Neural progenitor cell (in vitro differentiated cells): ENCODE results near the gene VWA5B1.

Experiments used
- EZH2 ChIP-seq: fragments of 200-600 bp; sonication (generic); IDR thresholded peaks from 2 replicates; pipeline ENCODE4 v1.6.1; 2017; ENCODE audit warnings: antibody characterized with exemption, mild to moderate bottlenecking, moderate library complexity
- EZH2phosphoT487 ChIP-seq: fragments of 200-600 bp; sonication (generic); IDR thresholded peaks from 2 replicates; pipeline ENCODE4 v1.6.1; 2017; ENCODE audit warnings: antibody characterized with exemption
- TF ChIP-seq, protein P1 (sequence below): fragments of 200-600 bp; sonication (generic); IDR thresholded peaks from 2 replicates; pipeline ENCODE4 v1.5.1; 2017; ENCODE audit warnings: antibody characterized with exemption, mild to moderate bottlenecking

DNA sequence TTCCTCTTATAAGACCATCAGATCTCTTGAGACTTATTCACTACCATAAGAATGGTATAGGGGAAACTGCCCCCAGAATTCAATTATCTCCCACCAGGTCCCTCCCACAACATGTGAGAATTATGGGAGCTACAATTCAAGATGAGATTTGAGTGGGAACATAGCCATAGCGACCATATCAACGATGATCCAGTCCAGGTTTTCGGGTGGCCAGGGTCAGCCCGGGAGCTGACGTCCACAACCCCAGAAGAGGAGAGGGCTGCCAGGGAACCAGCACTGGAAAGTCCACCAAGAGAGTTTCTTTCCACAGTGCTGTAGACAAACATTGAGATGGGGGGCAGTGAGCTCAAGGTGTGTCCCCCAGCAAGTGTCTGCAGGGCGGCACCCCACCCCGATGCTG, 88.4 kb downstream of the VWA5B1 start:
- TF ChIP-seq, protein P1, sequence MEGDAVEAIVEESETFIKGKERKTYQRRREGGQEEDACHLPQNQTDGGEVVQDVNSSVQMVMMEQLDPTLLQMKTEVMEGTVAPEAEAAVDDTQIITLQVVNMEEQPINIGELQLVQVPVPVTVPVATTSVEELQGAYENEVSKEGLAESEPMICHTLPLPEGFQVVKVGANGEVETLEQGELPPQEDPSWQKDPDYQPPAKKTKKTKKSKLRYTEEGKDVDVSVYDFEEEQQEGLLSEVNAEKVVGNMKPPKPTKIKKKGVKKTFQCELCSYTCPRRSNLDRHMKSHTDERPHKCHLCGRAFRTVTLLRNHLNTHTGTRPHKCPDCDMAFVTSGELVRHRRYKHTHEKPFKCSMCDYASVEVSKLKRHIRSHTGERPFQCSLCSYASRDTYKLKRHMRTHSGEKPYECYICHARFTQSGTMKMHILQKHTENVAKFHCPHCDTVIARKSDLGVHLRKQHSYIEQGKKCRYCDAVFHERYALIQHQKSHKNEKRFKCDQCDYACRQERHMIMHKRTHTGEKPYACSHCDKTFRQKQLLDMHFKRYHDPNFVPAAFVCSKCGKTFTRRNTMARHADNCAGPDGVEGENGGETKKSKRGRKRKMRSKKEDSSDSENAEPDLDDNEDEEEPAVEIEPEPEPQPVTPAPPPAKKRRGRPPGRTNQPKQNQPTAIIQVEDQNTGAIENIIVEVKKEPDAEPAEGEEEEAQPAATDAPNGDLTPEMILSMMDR: no peak
- TF ChIP-seq EZH2 (no peak), EZH2phosphoT487 (no peak)
